Stimulated activated CD4-positive, alpha-beta T cell treated with anti-CD3 and anti-CD28 coated beads, Interleukin-15, amount 100 ng/mL, for 24 hours (primary cell): ENCODE results near the gene KARS1.

Experiments
- DNase-seq: peaks from one replicate; pipeline ENCODE4 v3.0.0-alpha.2; 2020

The KARS1 gene

DNA sequence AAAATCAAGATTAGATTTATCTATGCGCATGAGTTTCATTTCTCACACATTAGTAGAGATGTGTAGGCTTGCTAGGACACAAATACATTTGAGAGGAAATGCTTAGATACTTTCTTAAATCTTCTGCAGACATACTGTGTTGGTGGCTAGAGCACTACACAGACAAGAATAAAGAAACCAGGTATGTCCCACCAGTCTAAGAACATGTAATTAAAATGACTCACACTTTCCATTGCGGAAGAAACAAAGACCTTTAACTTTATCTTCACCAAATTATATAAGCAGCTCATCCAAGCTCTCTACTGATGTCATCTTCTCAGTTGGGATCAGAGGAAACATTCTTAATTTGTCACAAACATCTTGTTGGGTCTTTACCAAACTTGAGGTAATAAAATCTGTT is 68.7 kb downstream of the KARS1 start:
- no peak for DNase-seq

DNA sequence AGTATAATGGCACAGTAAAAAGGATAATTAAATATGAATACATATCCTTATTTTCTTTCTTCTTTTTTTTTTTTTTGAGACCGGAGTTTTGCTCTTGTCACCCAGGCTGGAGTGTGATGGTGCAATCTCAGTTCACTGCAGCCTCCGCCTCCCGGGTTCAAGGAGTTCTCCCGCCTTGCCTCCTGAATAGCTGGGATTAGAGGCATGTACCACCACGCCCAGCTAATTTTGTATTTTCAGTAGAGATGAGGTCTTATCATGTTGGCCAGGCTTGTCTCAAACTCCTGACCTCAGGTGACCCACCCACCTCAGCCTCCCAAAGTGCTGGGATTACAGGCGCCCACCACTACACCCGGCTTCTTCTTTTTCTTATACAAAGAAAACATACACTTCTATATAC is 69.3 kb downstream of the KARS1 start:
- DNase-seq, result no peak
